Limb (tissue), 2 donors: ENCODE measurements around the gene KRTAP9-3.
"Not testable (repeated sequence)": the region's sequence is repeated elsewhere in the genome, so short reads cannot be mapped to it uniquely, and the experiment has no call there.

Experiments
- DNase-seq, 2 donors: peaks; one replicate each; pipeline ENCODE4 v3.0.0-alpha.2; 2016; ENCODE audit errors: extremely low spot score in 2 of 2

KRTAP9-3 gene

GRCh38 chr17:41249637-41250240, 17.5 kb downstream of the KRTAP9-3 start, which contains the start of gene KRTAP9-4:
Gene KRTAP9-4, plus strand, starts transcription at chr17:41249687. Its CDS starts 34 bp downstream, at chr17:41249721.
- not testable (repeated sequence) for DNase-seq

- no peak for DNase-seq
These were observed 19.0 kb downstream of the KRTAP9-3 start for GRCh38 chr17:41251261-41251660.

- no peak for DNase-seq
These were observed 22.6 kb downstream of the KRTAP9-3 start for GRCh38 chr17:41254861-41255260.

GRCh38 chr17:41255381-41256290, 23.4 kb downstream of the KRTAP9-3 start, which contains the start of gene KRTAP9-9:
Gene KRTAP9-9, plus strand, starts transcription at chr17:41255384.
- DNase-seq: not testable (repeated sequence)

GRCh38 chr17:41256291-41256685, 24.0 kb downstream of the KRTAP9-3 start:
- no peak for DNase-seq

GRCh38 chr17:41258406-41258805, 26.2 kb downstream of the KRTAP9-3 start:
- no peak for DNase-seq

- no peak for DNase-seq
These were observed 31.0 kb downstream of the KRTAP9-3 start for GRCh38 chr17:41263212-41263611.

- DNase-seq: no peak
These were observed 32.4 kb downstream of the KRTAP9-3 start for GRCh38 chr17:41264599-41264998.

GRCh38 chr17:41265078-41265477, 32.8 kb downstream of the KRTAP9-3 start, which contains the start of gene KRTAP9-6:
Gene KRTAP9-6, plus strand, starts transcription at chr17:41265378. Its CDS starts 0 bp downstream, at chr17:41265378.
- DNase-seq: no peak

GRCh38 chr17:41267711-41268110, 35.5 kb downstream of the KRTAP9-3 start:
- no peak for DNase-seq

- DNase-seq: not testable (repeated sequence)
These were observed 39.1 kb downstream of the KRTAP9-3 start for GRCh38 chr17:41271323-41271722.

- no peak for DNase-seq
These were observed 39.6 kb downstream of the KRTAP9-3 start for GRCh38 chr17:41271858-41272257.

GRCh38 chr17:41275648-41276190, 43.5 kb downstream of the KRTAP9-3 start, which contains the start of gene KRTAP9-7:
Gene KRTAP9-7, plus strand, starts transcription at chr17:41275698. Its CDS starts 0 bp downstream, at chr17:41275698.
- DNase-seq: not testable (repeated sequence)

- no peak for DNase-seq
These were observed 46.1 kb downstream of the KRTAP9-3 start for GRCh38 chr17:41278176-41278955.
